IPS-NIHi7 (cell line): ENCODE measurements around the gene ACSF3.

Source experiments
- DNase-seq: peaks from one replicate; pipeline ENCODE4 v3.0.0; 2012; ENCODE audit warnings: mixed read lengths; ENCODE audit errors: extremely low spot score

Gene ACSF3

DNA sequence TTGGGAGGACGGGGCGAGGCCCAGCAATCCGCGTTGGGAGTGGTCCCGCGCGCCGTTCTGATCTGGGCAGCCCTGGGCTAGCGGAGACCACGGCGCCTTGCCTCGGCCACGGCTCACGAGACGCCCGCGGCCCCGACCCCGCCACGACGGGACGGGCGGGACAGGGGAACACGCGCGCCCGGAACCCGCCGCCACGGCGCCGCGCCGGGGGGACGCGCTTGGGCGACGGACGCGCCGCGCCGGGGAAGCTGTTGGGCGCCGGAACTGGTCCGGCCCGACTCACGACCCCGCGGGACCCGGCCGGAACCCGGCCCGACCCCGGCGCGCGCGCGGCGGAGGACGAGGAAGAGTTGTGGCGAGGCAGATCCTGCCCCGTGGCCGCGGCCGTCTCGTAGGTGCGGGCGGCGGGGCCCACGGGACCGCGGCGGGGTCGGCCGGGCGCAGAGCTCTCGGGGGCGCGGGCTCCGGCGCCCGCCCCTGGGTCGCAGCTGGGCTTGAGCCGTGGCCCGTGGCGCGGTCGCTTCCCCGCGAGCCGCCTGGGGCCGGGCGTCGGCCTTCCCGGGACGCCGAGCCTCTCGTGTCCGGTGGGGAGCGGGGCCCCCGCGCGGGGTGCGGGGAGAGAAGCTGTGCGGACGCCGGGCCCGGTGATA, at the start of gene ACSF3:
TSS of gene ACSF3 (plus strand) at position 251 of the 650 bp plus-strand sequence. CDS start 6,830 bp downstream, outside the sequence.
- peak; percentile 84 for DNase-seq

DNA sequence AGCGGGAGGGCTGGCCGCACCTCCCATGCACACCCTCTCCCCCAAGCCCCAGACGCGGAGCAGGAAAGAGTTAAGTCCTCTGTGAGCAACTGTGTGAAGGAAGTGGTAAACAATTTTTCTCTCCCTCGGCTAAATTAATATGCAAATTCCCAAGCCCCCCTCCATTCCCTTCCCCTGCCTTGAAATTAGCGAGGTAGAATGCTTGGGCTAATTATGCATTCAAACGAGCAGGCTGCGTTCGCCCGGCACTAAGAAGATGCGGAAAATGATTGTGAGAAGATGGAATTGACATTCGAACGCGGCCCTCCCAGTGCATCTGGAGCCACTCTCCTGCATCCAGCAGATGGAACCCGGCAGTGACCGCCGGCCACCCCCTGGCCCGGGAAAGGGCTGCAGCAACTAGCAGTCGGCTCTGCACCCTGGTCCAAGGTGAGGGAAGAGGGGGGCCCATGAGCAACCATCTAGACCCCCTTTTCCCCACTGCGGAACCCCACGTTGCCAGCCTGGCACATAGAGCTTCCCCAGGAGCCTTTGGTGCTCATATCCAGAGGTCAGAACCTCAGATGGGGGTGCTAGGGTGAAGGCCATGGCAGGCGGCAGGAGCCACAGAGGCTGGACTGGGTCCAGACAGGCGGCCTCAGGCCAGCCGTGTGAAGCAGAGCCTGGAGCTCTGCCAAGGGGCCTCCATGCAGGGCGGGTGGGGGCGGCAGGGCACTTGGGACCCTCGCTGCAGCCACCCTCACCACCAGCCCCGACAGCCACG, 49.1 kb upstream of the ACSF3 start:
- no peak for DNase-seq

DNA sequence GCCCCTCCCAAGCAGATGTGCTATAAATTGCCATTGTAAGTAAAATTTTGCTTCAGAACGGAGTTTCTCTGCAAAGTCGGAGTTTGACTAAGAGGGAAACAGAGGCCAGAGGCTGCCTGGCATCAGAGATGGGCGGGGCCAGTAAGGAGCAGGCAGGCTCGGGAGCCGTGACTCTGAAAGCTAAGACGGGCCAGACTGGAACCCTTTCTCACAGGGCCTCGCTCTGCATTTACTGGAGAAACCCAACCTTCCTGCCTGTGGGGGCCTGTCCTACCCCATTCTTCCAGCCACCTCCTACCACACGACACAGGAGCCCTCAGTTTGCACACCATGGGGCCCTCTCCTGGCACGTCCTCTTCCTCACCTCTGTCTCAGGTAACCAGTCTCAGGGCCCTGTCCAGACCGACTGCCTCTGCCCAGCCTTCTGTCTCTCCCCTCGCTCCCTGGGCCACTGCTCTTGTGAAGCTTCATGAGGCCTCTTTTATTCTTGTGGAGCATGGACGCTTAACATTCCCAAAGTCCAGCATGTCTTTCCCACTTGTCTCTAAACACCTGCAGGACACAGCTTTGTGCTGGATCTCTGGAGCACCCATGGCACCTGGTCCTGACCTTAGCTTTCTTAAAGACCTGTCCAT, 48.4 kb upstream of the ACSF3 start:
- no peak for DNase-seq

DNA sequence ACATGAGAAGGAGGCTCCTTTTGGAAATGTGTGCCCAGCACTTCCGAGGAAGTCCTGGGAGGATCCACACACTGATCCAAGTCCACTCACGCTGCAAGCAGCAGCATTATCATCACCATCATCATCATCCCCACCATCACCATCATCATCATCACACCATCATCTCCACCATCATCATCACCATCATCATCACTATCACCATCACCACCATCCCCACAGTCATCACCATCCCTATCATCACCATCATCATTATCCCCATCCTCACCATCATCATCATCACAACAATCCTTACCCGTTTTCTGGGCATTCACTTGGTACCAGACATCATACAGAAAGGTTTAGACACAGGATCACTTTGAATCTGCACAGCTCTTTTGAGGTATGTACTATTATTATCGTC, 47.8 kb upstream of the ACSF3 start:
- no peak for DNase-seq

DNA sequence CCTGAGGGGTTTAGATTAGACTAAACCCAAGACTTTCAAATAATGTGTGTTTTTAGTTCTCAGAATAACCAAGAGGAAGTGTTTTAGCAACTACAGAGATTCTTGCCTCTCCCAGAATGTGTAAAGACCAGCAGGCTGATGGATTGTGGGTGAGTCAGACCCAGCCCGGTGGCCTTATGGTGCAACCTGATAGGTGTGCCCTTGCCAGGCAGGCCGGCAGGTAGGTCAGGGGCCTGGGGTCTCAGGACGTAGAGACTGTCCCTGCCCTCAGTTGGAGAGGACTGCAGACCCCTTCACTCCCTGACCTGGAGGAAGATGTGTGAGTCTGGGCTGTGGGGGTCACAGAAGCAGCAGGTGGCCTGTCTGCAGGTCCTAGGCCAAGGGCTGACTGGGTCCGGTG, 47.2 kb upstream of the ACSF3 start:
- no peak for DNase-seq

DNA sequence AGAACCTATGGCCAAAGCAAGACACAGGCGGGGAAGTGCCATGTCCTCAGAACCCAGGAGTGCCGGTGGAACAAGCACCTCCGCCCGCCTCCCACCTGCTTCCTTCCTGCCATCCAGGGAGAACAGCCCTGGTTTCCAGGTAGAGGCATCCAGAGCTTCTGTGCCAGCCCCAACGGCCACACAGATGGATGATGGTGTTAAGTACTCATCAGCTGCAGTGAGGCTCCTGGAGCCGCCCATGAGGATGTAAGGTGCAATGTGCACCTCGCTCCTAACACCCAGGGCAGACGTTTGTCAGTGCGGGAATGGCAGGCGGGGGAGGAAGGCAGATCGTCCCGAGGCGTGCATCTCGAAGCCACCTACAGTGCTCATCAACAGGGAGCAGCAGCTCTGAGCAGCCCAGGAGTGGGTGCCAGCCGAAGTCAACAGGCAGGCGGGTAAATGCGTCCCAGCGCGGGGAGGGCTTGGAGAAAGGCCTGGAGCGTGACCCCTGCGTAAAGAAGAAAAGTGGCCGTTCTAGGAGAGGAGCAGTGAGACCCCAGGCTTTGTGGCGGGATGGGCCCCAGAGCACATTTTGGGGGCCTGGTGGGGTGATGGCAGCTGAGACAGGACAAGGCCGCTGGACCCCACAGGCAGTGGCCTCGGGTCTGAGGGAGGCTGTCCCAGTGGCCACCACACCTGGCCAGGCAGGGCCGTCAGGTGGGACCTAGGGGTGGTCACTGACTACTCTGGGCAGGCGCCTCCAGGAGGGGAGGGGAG, 46.1 kb upstream of the ACSF3 start:
- no peak for DNase-seq

DNA sequence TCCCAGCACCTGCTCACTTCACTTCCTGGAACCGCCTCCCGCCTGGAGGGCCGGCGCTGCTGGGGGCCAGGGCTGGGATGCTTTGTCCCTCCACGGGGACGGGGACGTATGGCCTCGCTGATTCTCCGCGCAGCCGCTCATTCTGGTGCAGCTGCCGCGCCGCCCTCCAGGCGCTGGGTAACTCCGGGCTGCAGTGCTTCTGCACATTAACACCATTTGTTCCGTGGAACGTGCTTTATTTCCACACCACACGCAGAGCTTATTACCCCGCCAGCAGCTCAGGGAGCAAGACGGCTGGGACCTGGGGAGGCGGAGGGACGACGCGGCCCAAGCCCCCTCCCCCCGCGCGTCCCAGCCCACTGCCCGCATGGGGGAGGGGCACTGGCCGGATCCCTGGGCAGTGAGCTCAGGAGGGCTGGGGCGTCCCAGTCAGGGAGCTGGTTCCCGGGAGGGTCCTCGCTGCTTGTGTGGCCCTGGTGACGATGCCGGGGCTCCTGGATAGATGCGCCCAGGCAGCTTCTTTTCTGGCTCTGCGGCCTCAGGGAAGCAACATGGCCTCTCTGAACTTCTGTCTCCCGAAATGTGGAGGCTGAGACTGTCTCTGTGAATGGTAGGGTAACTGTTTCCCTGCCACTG, 45.4 kb upstream of the ACSF3 start:
- no peak for DNase-seq

DNA sequence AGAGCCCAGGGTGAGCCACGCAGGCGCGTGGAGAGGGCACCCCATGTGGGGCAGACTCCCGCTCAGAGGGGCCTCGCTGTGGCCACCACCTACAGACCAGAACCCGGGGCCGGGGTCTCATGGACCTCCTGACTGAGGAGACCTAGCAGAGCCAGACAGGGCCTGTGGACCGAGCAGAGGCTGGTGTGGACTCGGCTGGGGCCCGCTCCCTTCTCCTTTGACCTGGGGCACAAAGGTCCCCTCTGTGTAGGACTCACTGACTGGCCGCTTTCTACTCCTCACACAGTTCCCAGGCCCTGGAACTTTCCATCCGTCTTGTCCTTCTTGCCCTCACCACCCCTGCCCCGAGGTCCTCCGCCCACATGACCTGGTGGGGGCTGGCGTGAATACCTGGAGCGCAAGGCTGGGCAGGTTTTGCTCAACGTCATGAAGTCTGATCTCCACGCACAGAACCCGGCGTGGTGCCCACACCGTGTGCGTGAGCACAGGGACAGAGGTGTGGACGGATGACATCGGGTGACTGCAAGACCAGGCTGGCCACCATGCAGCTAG, 44.7 kb upstream of the ACSF3 start:
- DNase-seq, result no peak

DNA sequence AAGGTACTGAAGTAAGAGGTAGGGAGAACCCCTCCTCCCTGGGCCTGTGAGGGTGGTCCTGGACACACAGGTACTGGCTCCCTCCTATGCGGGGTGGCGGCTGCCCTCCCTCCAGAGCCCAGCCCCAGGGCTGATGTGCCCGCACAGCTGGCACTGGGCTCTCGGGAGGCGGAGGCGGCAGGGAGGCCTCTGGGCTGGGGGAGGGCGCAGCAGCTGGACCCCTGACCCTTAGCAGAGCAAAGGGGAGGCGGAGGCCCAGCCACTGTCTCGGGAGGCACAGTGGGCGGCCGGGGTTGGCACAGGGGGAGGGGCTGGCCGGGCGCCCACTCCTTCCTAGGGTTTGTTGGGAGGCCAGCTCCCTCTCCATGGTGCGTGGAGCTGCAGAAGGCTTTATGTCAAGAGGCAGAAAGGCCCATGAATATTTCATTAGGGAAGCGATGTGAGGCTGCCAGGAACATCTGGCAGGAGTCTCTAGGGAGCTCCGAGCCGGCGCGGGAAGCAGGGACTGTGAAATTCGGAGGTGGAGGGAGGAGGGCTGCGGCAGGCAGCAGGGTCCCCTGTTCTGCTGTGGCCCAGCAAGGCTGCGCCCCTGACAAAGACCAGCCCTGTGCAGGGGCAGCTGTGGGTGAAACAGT, 44.1 kb upstream of the ACSF3 start:
- DNase-seq, result no peak

DNA sequence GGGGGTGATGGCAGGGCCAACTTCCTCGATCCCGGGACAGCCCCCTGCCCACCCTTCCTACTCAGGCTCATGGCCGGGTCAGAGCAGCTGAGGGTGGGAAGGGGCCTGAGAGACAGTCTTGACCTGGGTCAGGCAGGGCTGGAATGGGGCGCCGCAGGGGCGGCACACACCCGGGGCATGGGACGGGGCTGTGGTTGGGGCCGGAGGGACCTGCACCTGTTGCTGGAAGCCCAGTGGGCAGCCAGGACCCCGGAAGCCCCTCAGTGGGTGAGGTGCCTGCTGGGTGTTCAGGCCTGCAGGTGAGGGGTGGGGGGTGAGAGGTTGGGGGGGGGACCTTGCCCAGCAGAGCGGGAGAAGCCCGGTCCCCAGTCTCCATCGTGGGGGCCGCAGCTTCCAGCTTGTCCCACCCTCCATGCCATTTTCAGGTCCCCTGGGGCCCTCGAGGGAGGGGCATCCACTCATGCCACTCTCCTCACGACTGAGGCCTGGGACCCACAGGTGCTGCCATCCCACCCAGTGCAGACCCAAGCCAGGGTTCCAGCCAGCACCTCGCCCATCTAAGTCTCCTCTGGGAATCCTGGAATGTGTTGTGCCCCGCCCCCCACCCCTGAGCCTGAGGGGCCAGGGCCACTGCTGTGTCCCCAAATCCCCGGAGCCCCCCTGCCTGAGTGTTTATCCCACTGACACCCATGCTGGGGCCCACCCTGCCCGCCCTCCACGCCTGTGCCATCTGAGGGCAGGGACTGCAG, 43.4 kb upstream of the ACSF3 start:
- DNase-seq, result no peak

DNA sequence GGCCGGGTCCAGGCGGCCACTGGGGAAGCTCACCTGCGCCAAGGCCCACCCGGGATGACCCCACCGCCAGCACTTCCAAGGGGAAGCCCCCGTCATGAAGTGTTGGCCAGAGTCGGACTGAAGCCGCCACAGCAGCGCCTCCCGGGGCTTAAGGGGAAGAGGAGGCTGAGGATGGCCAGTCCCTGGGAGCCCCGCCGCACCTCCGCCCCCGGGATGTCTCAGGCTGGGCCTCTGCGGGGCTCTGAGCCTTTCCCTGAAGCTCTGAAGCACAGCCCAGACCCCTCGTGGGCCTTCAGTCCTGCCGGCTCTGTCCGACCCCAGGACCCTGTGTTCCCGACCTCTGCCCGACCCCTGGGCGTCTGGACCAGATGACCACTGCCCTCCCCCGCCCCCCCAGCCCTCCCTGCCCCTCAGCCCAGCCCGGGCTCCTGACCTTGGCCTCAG, 42.8 kb upstream of the ACSF3 start:
- no peak for DNase-seq

DNA sequence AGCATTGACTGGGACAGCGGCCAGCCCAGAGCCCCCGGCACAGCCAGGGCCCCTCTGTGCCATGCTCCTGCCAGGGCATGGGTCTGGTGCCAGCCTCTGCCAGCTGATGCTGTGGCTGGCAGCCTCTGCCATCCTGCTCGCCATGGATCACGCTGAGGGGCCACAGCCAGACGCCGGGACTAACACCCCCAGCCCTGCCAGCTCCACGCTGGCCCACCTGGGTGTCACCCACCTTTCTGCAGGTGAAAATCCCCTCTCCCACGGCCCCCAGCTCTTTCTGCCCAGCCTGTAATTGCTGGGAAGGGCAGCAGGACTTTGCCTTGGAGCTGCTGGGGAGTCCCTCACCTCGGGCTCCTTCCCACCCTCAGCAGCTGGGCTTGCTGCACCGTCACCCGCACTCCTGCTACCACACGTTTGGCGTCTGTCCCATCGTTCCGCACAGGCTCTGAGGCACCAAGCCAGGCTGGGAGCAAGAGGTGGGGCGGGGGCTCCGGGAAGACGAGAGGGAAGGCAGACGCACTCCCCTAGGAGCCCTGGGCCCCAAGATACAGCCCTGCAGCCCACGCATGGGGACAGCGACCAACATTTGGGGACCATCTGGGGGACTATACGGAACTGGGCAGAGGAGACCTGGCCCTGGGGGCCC, 42.0 kb upstream of the ACSF3 start:
- no peak for DNase-seq

DNA sequence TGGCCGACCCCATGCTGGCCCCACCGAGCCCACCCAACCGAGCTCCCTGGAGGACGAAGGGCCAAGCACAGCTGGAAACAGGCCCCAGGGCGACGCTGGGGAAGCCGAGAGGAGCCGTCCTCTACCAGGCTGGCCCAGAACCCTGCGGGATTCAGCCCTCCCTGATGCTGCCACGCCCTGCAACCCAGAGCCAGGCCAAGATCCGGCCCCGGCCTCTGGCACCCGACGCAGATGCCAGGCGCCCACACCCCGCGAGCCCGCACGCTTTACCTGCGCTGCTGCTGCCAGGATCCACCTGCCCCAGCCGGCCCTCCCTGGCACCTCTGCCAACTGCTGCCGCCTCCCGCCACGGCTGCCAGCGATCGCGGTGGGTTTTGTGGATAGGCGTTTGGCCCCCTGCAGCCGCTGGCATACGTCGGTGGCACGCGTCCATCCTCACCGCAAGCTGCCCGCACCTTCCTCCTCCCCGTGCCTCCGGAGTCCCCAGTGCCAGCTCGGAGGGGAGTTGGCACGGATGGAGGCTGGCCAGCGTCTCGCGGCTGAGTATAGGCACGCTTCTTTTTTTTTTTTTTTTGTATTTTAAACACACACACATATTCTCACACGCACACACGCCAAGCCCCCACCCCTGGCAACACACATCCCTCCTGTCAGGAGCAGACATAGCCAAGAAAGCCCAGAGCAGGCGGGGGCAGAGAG, 41.3 kb upstream of the ACSF3 start:
- no peak for DNase-seq

DNA sequence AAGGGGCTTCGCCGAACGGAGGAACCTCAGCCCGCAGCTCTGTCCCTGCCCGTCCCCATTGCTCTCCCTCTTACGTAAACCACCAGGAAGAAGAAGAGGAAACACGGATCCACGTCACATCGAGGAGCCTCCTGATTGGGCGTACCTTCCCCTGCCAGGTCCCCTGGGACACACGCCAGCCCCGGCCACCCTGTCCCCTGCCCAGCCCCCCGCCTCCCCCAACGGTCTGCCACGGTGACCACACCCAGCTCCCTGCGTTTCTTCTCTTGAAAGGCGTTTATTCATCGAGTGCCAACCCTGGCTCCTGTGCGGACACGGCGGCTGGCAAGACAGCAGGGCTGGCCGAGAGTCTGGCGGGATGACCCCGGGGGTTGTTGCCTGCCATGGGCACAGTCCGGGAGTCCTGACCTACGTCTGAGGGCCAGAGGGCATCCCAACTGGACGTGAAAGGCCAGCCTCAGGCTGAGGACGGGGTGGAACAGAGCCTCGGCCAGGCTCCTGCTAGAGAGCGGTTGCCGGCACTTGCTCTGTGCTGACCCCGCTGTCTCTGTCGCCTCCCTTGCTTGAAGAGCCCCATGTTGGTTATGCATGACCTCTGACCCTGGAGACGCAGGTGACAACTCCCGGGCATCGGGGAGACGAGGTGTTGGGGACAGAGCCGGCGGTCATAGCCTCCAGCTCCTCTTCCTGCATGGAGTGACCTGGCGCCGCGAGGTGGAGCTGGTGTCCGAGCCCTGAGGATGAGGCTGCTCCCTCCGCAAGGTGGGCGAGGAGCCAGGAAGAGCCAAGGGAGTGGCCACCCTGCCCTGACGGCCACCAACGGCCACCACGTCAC, 40.5 kb upstream of the ACSF3 start:
- DNase-seq, result no peak

DNA sequence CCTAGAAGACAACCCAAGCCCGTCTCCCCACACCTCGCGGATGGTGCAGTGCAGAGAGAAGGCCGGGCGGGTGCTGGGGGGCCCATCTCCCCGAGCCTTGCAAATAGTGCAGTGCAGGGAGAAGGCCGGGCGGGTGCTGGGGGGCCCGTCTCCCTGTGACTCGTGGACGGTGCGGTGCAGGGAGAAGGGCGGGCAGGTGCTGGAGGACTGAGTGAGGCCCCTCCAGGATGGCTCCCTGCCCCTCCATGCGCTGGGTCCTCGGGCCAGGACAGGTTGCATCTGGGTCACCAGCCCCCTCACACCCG, 40.0 kb upstream of the ACSF3 start:
- no peak for DNase-seq

DNA sequence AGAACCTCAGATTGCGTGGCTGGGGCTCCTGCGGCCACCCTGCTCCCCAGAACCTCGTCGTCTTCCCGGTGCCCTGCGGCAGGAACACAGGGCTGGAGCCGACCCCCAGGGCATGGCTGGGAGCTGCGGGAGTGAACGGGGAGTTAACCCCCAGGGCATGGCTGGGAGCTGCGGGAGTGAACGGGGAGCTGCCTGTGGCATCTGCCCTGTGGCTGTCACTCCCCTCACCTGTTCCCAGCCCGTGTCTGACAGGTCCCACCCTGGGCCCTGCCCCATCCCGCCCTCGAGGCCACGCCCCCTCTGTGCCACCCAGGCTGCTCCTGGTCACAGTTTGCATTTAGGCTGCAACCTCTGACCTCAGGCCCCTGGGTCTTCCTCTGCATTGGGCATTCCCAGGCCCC, 39.4 kb upstream of the ACSF3 start:
- no peak for DNase-seq

DNA sequence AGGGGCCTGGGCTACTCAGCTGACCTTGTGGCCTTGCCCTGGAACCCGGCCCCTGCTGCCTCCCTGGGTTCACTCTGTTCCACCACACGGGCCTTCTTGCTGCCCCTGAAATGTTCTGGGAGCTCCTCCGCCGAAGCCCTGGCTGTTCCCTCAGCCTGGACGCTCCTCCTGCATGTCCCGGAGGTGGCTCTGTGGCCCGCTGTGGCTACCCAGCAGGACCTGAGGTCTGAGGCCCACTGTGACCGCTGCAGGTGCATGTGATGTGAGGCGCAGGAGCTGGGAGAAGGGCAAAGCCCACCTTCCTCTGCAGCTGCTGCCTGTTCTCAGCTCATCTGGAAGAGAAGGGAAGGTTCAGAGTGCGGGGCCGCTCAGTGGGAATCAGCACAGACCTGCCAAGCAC, 38.9 kb upstream of the ACSF3 start:
- DNase-seq, result no peak

DNA sequence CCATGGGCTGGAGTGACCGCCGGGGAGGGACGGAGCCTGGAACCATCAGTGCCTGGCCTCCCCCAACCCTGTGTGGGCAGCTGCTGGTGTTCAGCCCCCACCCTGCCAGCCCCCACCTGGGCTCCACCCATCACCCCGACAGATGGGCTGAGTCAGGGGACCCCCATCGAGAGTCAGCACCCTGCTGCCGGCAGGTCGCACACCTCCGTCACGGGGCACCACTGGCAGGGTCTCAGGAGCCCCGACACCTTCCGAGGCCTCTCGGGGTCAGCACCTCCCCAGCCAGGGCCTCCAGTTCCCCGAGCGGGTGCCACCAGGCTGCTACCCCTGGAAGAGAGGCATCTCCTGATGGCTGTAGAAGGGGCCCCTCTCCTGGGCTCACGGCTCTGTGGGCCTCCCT, 38.3 kb upstream of the ACSF3 start:
- no peak for DNase-seq
